Stimulated activated CD4-positive, alpha-beta T cell treated with anti-CD3 and anti-CD28 coated beads, Interleukin-15, amount 100 ng/mL, for 48 hours (primary cell): ENCODE measurements around the gene WFDC11.
A peak's percentile ranks its signal among the peaks of the same experiment; 100 is the strongest.
"Not testable (repeated sequence)": the region's sequence is repeated elsewhere in the genome, so short reads cannot be mapped to it uniquely, and the experiment has no call there.

Experiments used
- DNase-seq, 2 donors: peaks; one replicate each; pipeline ENCODE4 v3.0.0-alpha.2; 2020; ENCODE audit warnings: low read depth in 2 of 2

Gene WFDC11

GRCh38 chr20:45670139-45670538 is at the start of gene WFDC11:
WFDC11 (minus strand) TSS chr20:45670239; CDS start chr20:45650600, 19,639 bp downstream.
- no peak for DNase-seq

GRCh38 chr20:45716141-45716688 is 46.2 kb upstream of the WFDC11 start:
- not testable (repeated sequence) for DNase-seq

GRCh38 chr20:45704969-45705637 is 35.1 kb upstream of the WFDC11 start, which contains the start of gene WFDC10B:
WFDC10B (minus strand) TSS chr20:45705019; CDS start chr20:45685992, 19,027 bp downstream.
- DNase-seq: no peak

- DNase-seq: no peak
Measured at GRCh38 chr20:45701873-45702272, 31.8 kb upstream of the WFDC11 start, which contains the start of gene WFDC13. WFDC13 (plus strand) TSS chr20:45702038; CDS start chr20:45702124, 86 bp downstream.

GRCh38 chr20:45701104-45701503 is 31.1 kb upstream of the WFDC11 start:
- DNase-seq: no peak

- no peak for DNase-seq
Measured at GRCh38 chr20:45695496-45695895, 25.5 kb upstream of the WFDC11 start.

GRCh38 chr20:45693346-45693745 is 23.3 kb upstream of the WFDC11 start:
- DNase-seq: not testable (repeated sequence)

- no peak for DNase-seq
Measured at GRCh38 chr20:45685896-45686295, 15.9 kb upstream of the WFDC11 start.

- no peak for DNase-seq
Measured at GRCh38 chr20:45679650-45680049, 9.6 kb upstream of the WFDC11 start.

- DNase-seq: no peak
Measured at GRCh38 chr20:45672765-45673164, 2.7 kb upstream of the WFDC11 start.

- not testable (repeated sequence) for DNase-seq
Measured at GRCh38 chr20:45657038-45657437, 13.0 kb downstream of the WFDC11 start.

- DNase-seq: not testable (repeated sequence)
Measured at GRCh38 chr20:45651726-45652125, 18.3 kb downstream of the WFDC11 start.

GRCh38 chr20:45649312-45649863 is 20.7 kb downstream of the WFDC11 start:
- DNase-seq: no peak

- DNase-seq: no peak
Measured at GRCh38 chr20:45647441-45648050, 22.5 kb downstream of the WFDC11 start.

GRCh38 chr20:45646875-45647274 is 23.2 kb downstream of the WFDC11 start:
- no peak for DNase-seq

- not testable (repeated sequence) for DNase-seq
Measured at GRCh38 chr20:45645869-45646268, 24.2 kb downstream of the WFDC11 start.

- DNase-seq: not testable (repeated sequence)
Measured at GRCh38 chr20:45641076-45641475, 29.0 kb downstream of the WFDC11 start.

- DNase-seq: no peak
Measured at GRCh38 chr20:45639687-45640086, 30.4 kb downstream of the WFDC11 start.

- DNase-seq: no peak
Measured at GRCh38 chr20:45636513-45636912, 33.5 kb downstream of the WFDC11 start.

- no peak for DNase-seq
Measured at GRCh38 chr20:45631184-45631583, 38.9 kb downstream of the WFDC11 start, which contains the start of gene WFDC9. WFDC9 (minus strand) TSS chr20:45631284; CDS start chr20:45610181, 21,103 bp downstream.

GRCh38 chr20:45630371-45630770 is 39.7 kb downstream of the WFDC11 start:
- no peak for DNase-seq

- DNase-seq: peak; percentile 4 to 17
Measured at GRCh38 chr20:45629496-45630100, 40.4 kb downstream of the WFDC11 start, which contains the start of gene WFDC10A. WFDC10A (plus strand) TSS chr20:45629739; CDS start chr20:45629814, 75 bp downstream.
